ENCODE data around the gene PCNT. TPM values are rescaled to one million over a fixed set of nuclear protein-coding genes. Genes with fewer than 3 reads are reported as not detected.

The PCNT gene
- total RNA-seq, 1 donor from 2014 or later = 11.1 TPM

GRCh38 chr21:46311568-46311967 is 12.4 kb upstream of the PCNT start:
- TF ChIP-seq, protein P1, sequence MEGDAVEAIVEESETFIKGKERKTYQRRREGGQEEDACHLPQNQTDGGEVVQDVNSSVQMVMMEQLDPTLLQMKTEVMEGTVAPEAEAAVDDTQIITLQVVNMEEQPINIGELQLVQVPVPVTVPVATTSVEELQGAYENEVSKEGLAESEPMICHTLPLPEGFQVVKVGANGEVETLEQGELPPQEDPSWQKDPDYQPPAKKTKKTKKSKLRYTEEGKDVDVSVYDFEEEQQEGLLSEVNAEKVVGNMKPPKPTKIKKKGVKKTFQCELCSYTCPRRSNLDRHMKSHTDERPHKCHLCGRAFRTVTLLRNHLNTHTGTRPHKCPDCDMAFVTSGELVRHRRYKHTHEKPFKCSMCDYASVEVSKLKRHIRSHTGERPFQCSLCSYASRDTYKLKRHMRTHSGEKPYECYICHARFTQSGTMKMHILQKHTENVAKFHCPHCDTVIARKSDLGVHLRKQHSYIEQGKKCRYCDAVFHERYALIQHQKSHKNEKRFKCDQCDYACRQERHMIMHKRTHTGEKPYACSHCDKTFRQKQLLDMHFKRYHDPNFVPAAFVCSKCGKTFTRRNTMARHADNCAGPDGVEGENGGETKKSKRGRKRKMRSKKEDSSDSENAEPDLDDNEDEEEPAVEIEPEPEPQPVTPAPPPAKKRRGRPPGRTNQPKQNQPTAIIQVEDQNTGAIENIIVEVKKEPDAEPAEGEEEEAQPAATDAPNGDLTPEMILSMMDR (IDR thresholded peaks at IDR 0.05; ENCODE audit: insufficient read depth, low read length, severe bottlenecking) = no peak
- DNase-seq (ENCODE audit: low read depth) (no peak), FAIRE-seq (no peak)
- Histone ChIP-seq H3K27me3 (ENCODE audit: control insufficient read depth, insufficient read depth, low read length) (no peaks in the 10 kb centered on the region), H3K4me3 (ENCODE audit: low read depth, low read length) (no peak overlapping the region), H3K36me3 (ENCODE audit: control insufficient read depth, insufficient read depth, low read length) (no peaks in the 10 kb centered on the region)

DNA sequence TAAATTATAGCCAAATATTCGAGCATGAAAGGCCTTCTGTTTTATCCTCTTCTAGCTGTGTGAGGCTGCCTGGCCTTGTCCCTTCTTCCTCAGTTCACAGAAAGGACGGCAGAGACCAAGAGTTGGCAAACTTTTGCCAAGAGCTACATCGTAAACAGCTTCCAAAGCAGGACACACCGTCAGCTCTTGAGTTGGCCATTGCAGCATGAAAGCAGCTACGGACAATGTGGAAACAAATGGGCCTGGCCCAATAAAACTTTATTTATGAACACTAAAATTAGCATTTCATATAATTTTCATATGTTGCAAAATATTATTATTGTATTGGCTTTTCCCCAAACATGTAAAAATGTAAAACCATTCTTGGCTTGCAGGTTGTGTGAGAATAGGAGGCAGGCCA is 11.0 kb upstream of the PCNT start:
- TF ChIP-seq, protein P1 (IDR thresholded peaks at IDR 0.05; ENCODE audit: insufficient read depth, low read length, severe bottlenecking) = no peak
- no peak overlapping the region for H3K4me3 ChIP-seq (ENCODE audit: low read depth, low read length)

GRCh38 chr21:46314441-46315020 is 9.4 kb upstream of the PCNT start:
- DNase-seq (ENCODE audit: low read depth) (no peak), FAIRE-seq (no peak)
- no peaks in the 10 kb centered on the region for H3K36me3 ChIP-seq (ENCODE audit: control insufficient read depth, insufficient read depth, low read length)
- no peak overlapping the region for H3K4me3 ChIP-seq (ENCODE audit: low read depth, low read length)
- no peaks in the 10 kb centered on the region for H3K27me3 ChIP-seq (ENCODE audit: control insufficient read depth, insufficient read depth, low read length)
- TF ChIP-seq, protein P1 (IDR thresholded peaks at IDR 0.05; ENCODE audit: insufficient read depth, low read length, severe bottlenecking) = no peak

More for the DNA sequence above, 11.0 kb upstream of the PCNT start:
- DNase-seq (ENCODE audit: low read depth) (no peak), FAIRE-seq (no peak)
- no peaks in the 10 kb centered on the region for H3K27me3 ChIP-seq (ENCODE audit: control insufficient read depth, insufficient read depth, low read length)
- no peaks in the 10 kb centered on the region for H3K36me3 ChIP-seq (ENCODE audit: control insufficient read depth, insufficient read depth, low read length)

- FAIRE-seq (no peak), DNase-seq (ENCODE audit: low read depth) (no peak)
- Histone ChIP-seq H3K36me3 (ENCODE audit: control insufficient read depth, insufficient read depth, low read length) (no peaks in the 10 kb centered on the region), H3K4me3 (ENCODE audit: low read depth, low read length) (no peak overlapping the region), H3K27me3 (ENCODE audit: control insufficient read depth, insufficient read depth, low read length) (no peaks in the 10 kb centered on the region)
- TF ChIP-seq, protein P1 (IDR thresholded peaks at IDR 0.05; ENCODE audit: insufficient read depth, low read length, severe bottlenecking) = no peak
Measured at GRCh38 chr21:46316708-46317324, 7.1 kb upstream of the PCNT start.

GRCh38 chr21:46317710-46318463 is 6.1 kb upstream of the PCNT start:
- no peaks in the 10 kb centered on the region for H3K36me3 ChIP-seq (ENCODE audit: control insufficient read depth, insufficient read depth, low read length)
- DNase-seq (ENCODE audit: low read depth) (no peak), FAIRE-seq (no peak)
- no peak overlapping the region for H3K4me3 ChIP-seq (ENCODE audit: low read depth, low read length)
- TF ChIP-seq, protein P1 (IDR thresholded peaks at IDR 0.05; ENCODE audit: insufficient read depth, low read length, severe bottlenecking) = no peak
- no peaks in the 10 kb centered on the region for H3K27me3 ChIP-seq (ENCODE audit: control insufficient read depth, insufficient read depth, low read length)
